HTR-8/SVneo (cell line): ENCODE measurements around the gene DST.
"Not testable (repeated sequence)": the region's sequence is repeated elsewhere in the genome, so short reads cannot be mapped to it uniquely, and the experiment has no call there.

Experiments used
- DNase-seq: peaks from one replicate; pipeline ENCODE4 v3.0.0; 2011; ENCODE audit warnings: low spot score, mixed read lengths; ENCODE audit not compliant: insufficient read length
- FAIRE-seq: peaks from 2 replicates; lab custom pipeline; 2011; peaks lifted over from hg19 to GRCh38; lab: Jason Lieb, UNC

Gene DST

GRCh38 chr6:56664029-56664428 lies 21.3 kb upstream of the DST start:
- FAIRE-seq = peak; percentile 65
- no peak for DNase-seq

GRCh38 chr6:56663344-56663743 lies 20.7 kb upstream of the DST start:
- DNase-seq (no peak), FAIRE-seq (peak; percentile 62)

GRCh38 chr6:56661338-56661737 lies 18.6 kb upstream of the DST start:
- not testable (repeated sequence) for DNase-seq, FAIRE-seq

- DNase-seq = no peak
- peak; percentile 13 for FAIRE-seq
These were observed 17.7 kb upstream of the DST start for GRCh38 chr6:56660381-56660730.

- FAIRE-seq (no peak), DNase-seq (no peak)
These were observed 17.2 kb upstream of the DST start for GRCh38 chr6:56659721-56660380.

- peak; percentile 60 for FAIRE-seq
- DNase-seq = no peak
These were observed 15.6 kb upstream of the DST start for GRCh38 chr6:56658326-56658725.

- DNase-seq = no peak
- FAIRE-seq = no peak
These were observed 14.7 kb upstream of the DST start for GRCh38 chr6:56657354-56657753.

GRCh38 chr6:56656466-56656865 lies 13.8 kb upstream of the DST start:
- no peak for FAIRE-seq
- DNase-seq = no peak

- no peak for FAIRE-seq
- DNase-seq = no peak
These were observed 13.3 kb upstream of the DST start for GRCh38 chr6:56655996-56656395.

- DNase-seq (no peak), FAIRE-seq (no peak)
These were observed 12.6 kb upstream of the DST start for GRCh38 chr6:56655249-56655648.

GRCh38 chr6:56652994-56653393 lies 10.3 kb upstream of the DST start:
- DNase-seq = peak; percentile 32

GRCh38 chr6:56652231-56652630 lies 9.5 kb upstream of the DST start:
- DNase-seq = no peak
- no peak for FAIRE-seq

More at GRCh38 chr6:56652994-56653393, 10.3 kb upstream of the DST start:
- peak; percentile 31 for FAIRE-seq

GRCh38 chr6:56650191-56650590 lies 7.5 kb upstream of the DST start:
- no peak for FAIRE-seq

GRCh38 chr6:56649782-56650181 lies 7.1 kb upstream of the DST start:
- DNase-seq (no peak), FAIRE-seq (peak; percentile 46)

More at GRCh38 chr6:56650191-56650590, 7.5 kb upstream of the DST start:
- no peak for DNase-seq

GRCh38 chr6:56649053-56649769 lies 6.5 kb upstream of the DST start:
- peak; percentile 23 for FAIRE-seq

GRCh38 chr6:56647172-56647762 lies 4.6 kb upstream of the DST start:
- DNase-seq (no peak), FAIRE-seq (peak; percentile 74)

More at GRCh38 chr6:56649053-56649769, 6.5 kb upstream of the DST start:
- DNase-seq = no peak

GRCh38 chr6:56644366-56644765 lies 1.7 kb upstream of the DST start:
- no peak for FAIRE-seq
- no peak for DNase-seq

- FAIRE-seq (no peak), DNase-seq (no peak)
These were observed 845 bp upstream of the DST start for GRCh38 chr6:56643379-56644089.

- DNase-seq = no peak
These were observed 2.3 kb downstream of the DST start for GRCh38 chr6:56640374-56640773.

GRCh38 chr6:56638760-56639159 lies 3.9 kb downstream of the DST start:
- DNase-seq (no peak), FAIRE-seq (no peak)

More at GRCh38 chr6:56640374-56640773, 2.3 kb downstream of the DST start:
- FAIRE-seq = peak; percentile 79

GRCh38 chr6:56637640-56638039 lies 5.0 kb downstream of the DST start:
- FAIRE-seq (peak; percentile 85), DNase-seq (peak; percentile 59)
